NT2/D1 (cell line): Measurements from ENCODE around the gene POLE4.

ENCODE experiments used
- YY1 ChIP-seq: IDR thresholded peaks from 2 replicates; pipeline ENCODE4 v1.6.1; 2011; ENCODE audit not compliant: insufficient read length, insufficient read depth
- ZNF274 ChIP-seq: IDR thresholded peaks from 2 replicates; pipeline ENCODE4 v1.6.1; 2011; ENCODE audit warnings: mild to moderate bottlenecking, low read depth, low read length

GRCh38 chr2:74922592-74923227 is 35.7 kb upstream of the POLE4 start:
- TF ChIP-seq YY1, result no peak
- TF ChIP-seq ZNF274, result no peak
